ENCODE measurements around the gene CADM2. TPM values are rescaled to one million over a fixed set of nuclear protein-coding genes. Genes with fewer than 3 reads are reported as not detected.
"Not testable (repeated sequence)": the region's sequence is repeated elsewhere in the genome, so short reads cannot be mapped to it uniquely, and the experiment has no call there.

CADM2 gene
- polyA plus RNA-seq, 1 donor from 2014 or later: 4.5 TPM

DNA sequence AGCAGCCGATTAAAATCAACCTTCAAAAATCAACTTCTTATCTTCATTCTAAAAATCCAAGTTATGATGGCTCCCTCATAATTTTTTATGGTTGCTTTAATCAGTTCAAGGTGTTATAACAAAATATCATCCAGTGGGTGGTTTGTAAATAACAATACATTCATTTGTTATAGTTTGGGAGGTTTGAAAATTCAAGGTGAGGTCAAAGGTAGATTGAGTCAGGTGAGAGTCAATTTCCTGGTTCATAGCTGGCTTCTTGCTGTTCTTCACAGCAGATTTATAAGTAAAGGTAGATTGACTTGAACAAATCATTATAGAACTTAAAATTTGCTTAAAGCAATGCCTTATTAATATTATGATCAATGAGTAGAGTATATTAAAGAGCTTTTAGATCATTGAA lies 192.8 kb downstream of the CADM2 start:
- Histone ChIP-seq H3K27ac (ENCODE audit: low read length) (no peak overlapping the region), H3K9me2 (ENCODE audit: insufficient read depth, low read length) (no peaks in the 10 kb centered on the region), H3K9ac (ENCODE audit: low read length) (no peak overlapping the region), H3K9me3 (ENCODE audit: low read length) (no peaks in the 10 kb centered on the region), H3K4me3 (ENCODE audit: low read length) (no peak overlapping the region), H2AFZ (ENCODE audit: low read depth, low read length) (no peak overlapping the region), H3K4me2 (ENCODE audit: low read length) (no peak overlapping the region), H3K27me3 (ENCODE audit: insufficient read depth, low read depth, low read length) (no peaks in the 10 kb centered on the region), H3F3A (ENCODE audit: insufficient read depth, low read length, poor library complexity, severe bottlenecking) (no peaks in the 10 kb centered on the region), H4K20me1 (ENCODE audit: insufficient read depth) (no peaks in the 10 kb centered on the region), H3K36me3 (ENCODE audit: insufficient read depth, low read length) (no peaks in the 10 kb centered on the region), H3K79me2 (replicated peaks; ENCODE audit: insufficient read depth, low read length) (no peaks in the 10 kb centered on the region)
- TF ChIP-seq, protein P1, sequence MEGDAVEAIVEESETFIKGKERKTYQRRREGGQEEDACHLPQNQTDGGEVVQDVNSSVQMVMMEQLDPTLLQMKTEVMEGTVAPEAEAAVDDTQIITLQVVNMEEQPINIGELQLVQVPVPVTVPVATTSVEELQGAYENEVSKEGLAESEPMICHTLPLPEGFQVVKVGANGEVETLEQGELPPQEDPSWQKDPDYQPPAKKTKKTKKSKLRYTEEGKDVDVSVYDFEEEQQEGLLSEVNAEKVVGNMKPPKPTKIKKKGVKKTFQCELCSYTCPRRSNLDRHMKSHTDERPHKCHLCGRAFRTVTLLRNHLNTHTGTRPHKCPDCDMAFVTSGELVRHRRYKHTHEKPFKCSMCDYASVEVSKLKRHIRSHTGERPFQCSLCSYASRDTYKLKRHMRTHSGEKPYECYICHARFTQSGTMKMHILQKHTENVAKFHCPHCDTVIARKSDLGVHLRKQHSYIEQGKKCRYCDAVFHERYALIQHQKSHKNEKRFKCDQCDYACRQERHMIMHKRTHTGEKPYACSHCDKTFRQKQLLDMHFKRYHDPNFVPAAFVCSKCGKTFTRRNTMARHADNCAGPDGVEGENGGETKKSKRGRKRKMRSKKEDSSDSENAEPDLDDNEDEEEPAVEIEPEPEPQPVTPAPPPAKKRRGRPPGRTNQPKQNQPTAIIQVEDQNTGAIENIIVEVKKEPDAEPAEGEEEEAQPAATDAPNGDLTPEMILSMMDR (IDR thresholded peaks at IDR 0.05; ENCODE audit: poor library complexity, severe bottlenecking): no peak
- no peak for TF ChIP-seq EP300 (conservative IDR thresholded peaks at IDR 0.05; ENCODE audit: poor library complexity, severe bottlenecking)
- TF ChIP-seq EZH2 (IDR thresholded peaks at IDR 0.05; ENCODE audit: borderline replicate concordance, insufficient read depth, low read length, poor library complexity, severe bottlenecking): no peak
- no peak for TF ChIP-seq SMC3 (conservative IDR thresholded peaks at IDR 0.05; ENCODE audit: poor library complexity)
- TF ChIP-seq TAF1 (IDR thresholded peaks at IDR 0.05; ENCODE audit: low read depth): no peak
- no peak for TF ChIP-seq POLR2AphosphoS5 (IDR thresholded peaks at IDR 0.05)
- no peak for TF ChIP-seq MXI1 (conservative IDR thresholded peaks at IDR 0.05; ENCODE audit: poor library complexity, severe bottlenecking)
- TF ChIP-seq, protein P2, sequence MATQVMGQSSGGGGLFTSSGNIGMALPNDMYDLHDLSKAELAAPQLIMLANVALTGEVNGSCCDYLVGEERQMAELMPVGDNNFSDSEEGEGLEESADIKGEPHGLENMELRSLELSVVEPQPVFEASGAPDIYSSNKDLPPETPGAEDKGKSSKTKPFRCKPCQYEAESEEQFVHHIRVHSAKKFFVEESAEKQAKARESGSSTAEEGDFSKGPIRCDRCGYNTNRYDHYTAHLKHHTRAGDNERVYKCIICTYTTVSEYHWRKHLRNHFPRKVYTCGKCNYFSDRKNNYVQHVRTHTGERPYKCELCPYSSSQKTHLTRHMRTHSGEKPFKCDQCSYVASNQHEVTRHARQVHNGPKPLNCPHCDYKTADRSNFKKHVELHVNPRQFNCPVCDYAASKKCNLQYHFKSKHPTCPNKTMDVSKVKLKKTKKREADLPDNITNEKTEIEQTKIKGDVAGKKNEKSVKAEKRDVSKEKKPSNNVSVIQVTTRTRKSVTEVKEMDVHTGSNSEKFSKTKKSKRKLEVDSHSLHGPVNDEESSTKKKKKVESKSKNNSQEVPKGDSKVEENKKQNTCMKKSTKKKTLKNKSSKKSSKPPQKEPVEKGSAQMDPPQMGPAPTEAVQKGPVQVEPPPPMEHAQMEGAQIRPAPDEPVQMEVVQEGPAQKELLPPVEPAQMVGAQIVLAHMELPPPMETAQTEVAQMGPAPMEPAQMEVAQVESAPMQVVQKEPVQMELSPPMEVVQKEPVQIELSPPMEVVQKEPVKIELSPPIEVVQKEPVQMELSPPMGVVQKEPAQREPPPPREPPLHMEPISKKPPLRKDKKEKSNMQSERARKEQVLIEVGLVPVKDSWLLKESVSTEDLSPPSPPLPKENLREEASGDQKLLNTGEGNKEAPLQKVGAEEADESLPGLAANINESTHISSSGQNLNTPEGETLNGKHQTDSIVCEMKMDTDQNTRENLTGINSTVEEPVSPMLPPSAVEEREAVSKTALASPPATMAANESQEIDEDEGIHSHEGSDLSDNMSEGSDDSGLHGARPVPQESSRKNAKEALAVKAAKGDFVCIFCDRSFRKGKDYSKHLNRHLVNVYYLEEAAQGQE (IDR thresholded peaks at IDR 0.05; ENCODE audit: borderline replicate concordance): no peak
- TF ChIP-seq RAD21 (conservative IDR thresholded peaks at IDR 0.05): no peak

DNA sequence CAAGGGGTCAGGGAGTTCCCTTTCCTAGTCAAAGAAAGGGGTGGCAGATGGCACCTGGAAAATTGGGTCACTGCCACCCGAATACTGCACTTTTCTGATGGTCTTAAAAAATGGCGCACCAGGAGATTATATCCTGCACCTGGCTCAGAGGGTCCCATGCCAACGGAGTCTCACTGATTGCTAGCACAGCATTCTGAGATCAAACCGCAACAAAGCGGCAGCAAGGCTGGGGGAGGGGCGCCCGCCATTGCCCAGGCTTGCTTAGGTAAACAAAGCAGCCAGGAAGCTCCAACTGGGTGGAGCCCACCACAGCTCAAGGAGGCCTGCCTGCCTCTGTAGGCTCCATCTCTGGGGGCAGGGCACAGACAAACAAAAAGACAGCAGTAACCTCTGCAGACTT lies 194.5 kb downstream of the CADM2 start:
- not testable (repeated sequence) for H3K9me2 ChIP-seq (ENCODE audit: insufficient read depth, low read length); H3K4me3 ChIP-seq (ENCODE audit: low read length); H3K9me3 ChIP-seq (ENCODE audit: low read length); H3K27me3 ChIP-seq (ENCODE audit: insufficient read depth, low read depth, low read length); H2AFZ ChIP-seq (ENCODE audit: low read depth, low read length); H3K79me2 ChIP-seq (replicated peaks; ENCODE audit: insufficient read depth, low read length); H3F3A ChIP-seq (ENCODE audit: insufficient read depth, low read length, poor library complexity, severe bottlenecking); H4K20me1 ChIP-seq (ENCODE audit: insufficient read depth); H3K27ac ChIP-seq (ENCODE audit: low read length); H3K9ac ChIP-seq (ENCODE audit: low read length); H3K36me3 ChIP-seq (ENCODE audit: insufficient read depth, low read length); H3K4me2 ChIP-seq (ENCODE audit: low read length)

DNA sequence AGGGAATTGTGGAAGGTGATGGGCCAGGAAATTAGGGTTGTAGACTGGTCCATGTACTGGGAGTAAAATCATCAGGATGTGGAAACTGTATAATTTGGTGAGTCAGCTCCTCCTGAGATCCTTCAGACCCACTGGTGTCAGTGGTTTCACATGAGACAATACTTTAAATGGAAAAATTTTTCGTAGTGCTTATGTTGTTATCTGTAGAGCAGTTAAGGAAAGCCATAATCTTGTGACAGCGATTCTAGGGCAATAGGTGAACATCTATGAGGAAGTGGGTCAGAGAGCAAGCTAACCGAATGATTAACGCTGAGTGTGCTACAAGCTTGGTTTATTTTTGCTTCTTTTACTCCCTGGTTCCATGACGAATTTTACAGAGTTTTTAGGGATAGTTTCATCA lies 200.6 kb downstream of the CADM2 start:
- TF ChIP-seq POLR2AphosphoS5 (IDR thresholded peaks at IDR 0.05) (no peak), EZH2 (IDR thresholded peaks at IDR 0.05; ENCODE audit: borderline replicate concordance, insufficient read depth, low read length, poor library complexity, severe bottlenecking) (no peak), EP300 (conservative IDR thresholded peaks at IDR 0.05; ENCODE audit: poor library complexity, severe bottlenecking) (no peak), RAD21 (conservative IDR thresholded peaks at IDR 0.05) (no peak), MXI1 (conservative IDR thresholded peaks at IDR 0.05; ENCODE audit: poor library complexity, severe bottlenecking) (no peak), TAF1 (IDR thresholded peaks at IDR 0.05; ENCODE audit: low read depth) (no peak), SMC3 (conservative IDR thresholded peaks at IDR 0.05; ENCODE audit: poor library complexity) (no peak)
- TF ChIP-seq, protein P1 (IDR thresholded peaks at IDR 0.05; ENCODE audit: poor library complexity, severe bottlenecking): no peak
- TF ChIP-seq, protein P2 (IDR thresholded peaks at IDR 0.05; ENCODE audit: borderline replicate concordance): no peak
- H3K79me2 ChIP-seq (replicated peaks; ENCODE audit: insufficient read depth, low read length): no peaks in the 10 kb centered on the region
- H3K9me2 ChIP-seq (ENCODE audit: insufficient read depth, low read length): no peaks in the 10 kb centered on the region
- no peak overlapping the region for H3K9ac ChIP-seq (ENCODE audit: low read length)
- no peaks in the 10 kb centered on the region for H3K36me3 ChIP-seq (ENCODE audit: insufficient read depth, low read length)
- H3K4me3 ChIP-seq (ENCODE audit: low read length): no peak overlapping the region
- H4K20me1 ChIP-seq (ENCODE audit: insufficient read depth): no peaks in the 10 kb centered on the region
- H3K9me3 ChIP-seq (ENCODE audit: low read length): no peaks in the 10 kb centered on the region
- H3K4me2 ChIP-seq (ENCODE audit: low read length): no peak overlapping the region
- no peak overlapping the region for H2AFZ ChIP-seq (ENCODE audit: low read depth, low read length)
- H3K27ac ChIP-seq (ENCODE audit: low read length): no peak overlapping the region
- H3F3A ChIP-seq (ENCODE audit: insufficient read depth, low read length, poor library complexity, severe bottlenecking): no peaks in the 10 kb centered on the region
- no peaks in the 10 kb centered on the region for H3K27me3 ChIP-seq (ENCODE audit: insufficient read depth, low read depth, low read length)

Measured in neural cell (in vitro differentiated cells).